AG09319 (cell line): Measurements from ENCODE around the gene SNRPB2.

Experiments used
- DNase-seq: peaks from one replicate; pipeline ENCODE4 v3.0.0-alpha.2; 2010; ENCODE audit warnings: low read depth; ENCODE audit errors: extremely low read depth
- CTCF ChIP-seq: IDR thresholded peaks from 2 replicates; pipeline ENCODE4 v1.5.1; 2011; ENCODE audit warnings: low read depth, mild to moderate bottlenecking, inconsistent platforms, low read length, moderate library complexity

The SNRPB2 gene

DNA sequence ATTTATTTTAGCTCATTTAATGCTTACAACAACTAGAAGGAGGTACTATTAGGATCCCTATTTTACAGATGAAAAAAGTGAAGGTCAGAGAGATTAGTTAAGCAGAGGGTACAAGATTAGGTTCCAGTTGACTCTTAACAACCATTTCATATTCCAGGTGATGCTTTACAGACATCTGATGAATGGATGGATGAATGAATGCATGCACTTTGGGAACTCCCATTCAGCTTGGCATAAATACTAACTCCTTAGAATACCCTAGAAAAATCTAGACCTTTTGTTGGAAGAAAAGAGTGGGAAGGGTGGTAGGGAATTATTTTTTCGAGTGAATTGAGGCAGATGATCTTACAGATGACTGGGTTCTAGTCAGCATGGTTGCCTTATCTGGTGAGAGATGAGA, 746 bp upstream of the SNRPB2 start:
- TF ChIP-seq CTCF = no peak

DNA sequence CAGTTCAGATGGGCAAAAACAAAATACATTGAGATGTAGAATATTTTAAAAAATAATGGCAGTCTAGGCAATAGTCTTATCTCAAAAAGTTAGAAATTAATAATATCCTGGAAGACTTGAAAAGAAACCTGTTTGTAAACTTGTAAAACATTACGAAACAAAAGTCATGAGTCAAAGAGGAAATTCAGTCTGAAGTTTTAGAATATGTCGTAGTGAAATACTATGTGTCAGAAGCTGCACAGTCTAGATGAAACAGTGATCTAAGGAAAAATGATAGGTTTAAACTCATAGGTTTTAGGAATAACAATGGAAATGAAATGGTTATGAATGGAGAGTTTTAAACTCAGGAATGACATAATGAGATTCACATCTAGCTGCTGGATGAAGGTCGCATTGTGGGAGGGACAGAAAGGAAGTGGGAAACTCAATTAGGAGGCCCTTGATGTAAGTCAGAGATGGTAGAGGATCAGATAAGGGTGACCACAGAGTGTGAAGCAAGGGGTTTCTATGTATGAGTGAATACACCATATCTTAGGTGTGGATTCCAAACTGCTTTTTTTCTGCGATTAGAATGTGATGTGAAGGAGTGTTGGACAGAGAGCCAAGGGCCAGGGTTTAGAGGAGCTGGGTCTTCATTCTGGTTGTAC, 2.8 kb downstream of the SNRPB2 start:
- no peak for TF ChIP-seq CTCF
- DNase-seq = no peak

More for the DNA sequence above, 746 bp upstream of the SNRPB2 start:
- DNase-seq = no peak

DNA sequence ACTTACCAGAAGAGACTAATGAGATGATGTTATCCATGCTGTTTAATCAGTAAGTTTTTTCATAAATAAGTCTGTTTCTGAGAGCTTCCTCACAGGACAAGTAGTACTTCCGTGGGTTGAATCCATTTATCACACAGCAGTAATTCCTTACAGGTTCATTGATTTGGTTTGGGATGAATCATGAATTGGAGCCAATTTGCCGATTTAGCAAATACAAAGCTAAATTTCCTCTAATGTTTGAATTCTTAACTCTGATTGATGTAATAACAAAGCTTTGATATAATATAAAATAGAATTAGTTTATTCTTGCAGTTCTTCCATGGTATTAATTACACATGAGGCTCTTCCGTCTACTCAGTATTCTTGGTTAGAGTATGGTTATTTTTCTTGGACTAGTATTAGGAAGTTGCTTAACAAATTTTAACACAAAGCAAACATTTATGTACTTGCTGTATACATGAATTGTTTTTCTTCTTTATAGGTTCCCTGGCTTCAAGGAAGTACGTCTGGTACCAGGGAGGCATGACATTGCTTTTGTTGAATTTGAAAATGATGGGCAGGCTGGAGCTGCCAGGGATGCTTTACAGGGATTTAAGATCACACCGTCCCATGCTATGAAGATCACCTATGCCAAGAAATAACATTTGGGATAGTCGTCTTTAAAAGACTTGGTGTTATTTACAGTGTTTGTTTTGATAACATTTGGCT, 10.7 kb downstream of the SNRPB2 start:
- TF ChIP-seq CTCF = no peak
- no peak for DNase-seq

DNA sequence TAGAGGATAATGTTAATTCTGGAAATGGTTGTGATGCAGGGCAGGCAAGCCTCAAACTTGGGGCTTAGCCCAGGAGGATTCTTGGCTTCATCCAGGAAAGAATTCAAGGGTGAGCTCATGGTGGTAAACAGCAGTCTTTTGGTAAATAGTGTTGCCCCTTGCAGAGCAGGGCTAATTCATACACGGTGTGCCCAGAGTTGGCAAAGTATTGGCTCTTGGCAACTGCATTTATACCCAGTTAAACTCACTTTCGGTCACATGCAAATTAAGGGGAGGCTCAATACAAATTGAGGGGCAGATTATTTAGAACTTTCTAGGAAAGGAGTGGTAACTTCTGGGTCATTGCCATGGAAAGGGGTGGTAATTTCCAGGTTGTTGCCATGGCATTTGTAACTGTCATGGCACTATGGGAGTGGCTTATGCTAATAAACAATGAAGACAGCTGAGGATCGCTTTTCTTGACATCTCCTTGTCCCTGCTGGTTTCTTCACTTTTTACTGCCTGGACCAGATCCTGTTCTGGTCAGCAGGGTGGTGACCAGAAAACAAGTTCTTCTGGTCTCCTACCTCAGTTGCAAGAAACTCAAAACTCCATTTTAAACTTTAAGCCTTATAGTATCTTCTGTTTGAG, 14.5 kb downstream of the SNRPB2 start:
- no peak for DNase-seq
- no peak for TF ChIP-seq CTCF

GRCh38 chr20:16745204-16745603, 15.4 kb downstream of the SNRPB2 start:
- no peak for TF ChIP-seq CTCF
- DNase-seq = no peak

- no peak for TF ChIP-seq CTCF
- no peak for DNase-seq
Measured at GRCh38 chr20:16747291-16747811, 17.5 kb downstream of the SNRPB2 start.
